Measurements from ENCODE around the gene TMEM95. TPM values are rescaled to one million over a fixed set of nuclear protein-coding genes. Genes with fewer than 3 reads are reported as not detected.
"Not testable (repeated sequence)": the region's sequence is repeated elsewhere in the genome, so short reads cannot be mapped to it uniquely, and the experiment has no call there.

Gene TMEM95
- total RNA-seq, 1 experiment from 2014 or later: not detected

GRCh38 chr17:7367918-7368598 is 13.1 kb downstream of the TMEM95 start:
- DNase-seq (ENCODE audit: low read depth, low spot score): no peak
- H3K9me3 ChIP-seq (ENCODE audit: control insufficient read depth in 1 of 2, insufficient read depth in 1 of 2, low read depth in 1 of 2, low read length in 2 of 2): no peaks in the 10 kb centered on the region
- ATAC-seq: no peak
- no peaks in the 10 kb centered on the region for H3K36me3 ChIP-seq (ENCODE audit: control insufficient read depth in 1 of 2, insufficient read depth in 2 of 2, low read length in 2 of 2)
- ChIA-PET POLR2A (interaction anchor here (1.2 kb wide), 1 partner anchor 36 kb away, joined by 3 read pairs; the partner anchor contains the start of gene TMEM256), CTCF (no interaction called here), RAD21 (ENCODE audit: low non-redundant PET in 1 of 2, low total read pairs in 2 of 2, uncharacterized antibody in 2 of 2, unreplicated experiment in 2 of 2) (no interaction called here)
- H3K4me3 ChIP-seq (replicated peaks in 1 of 2; ENCODE audit: low read depth in 1 of 2, low read length in 2 of 2): no peak overlapping the region
- BruUV-seq (replicated peaks): no TSS peak
- no peak overlapping the region for H3K4me2 ChIP-seq (ENCODE audit: low read length)
- H4K20me1 ChIP-seq (ENCODE audit: insufficient read depth): no peaks in the 10 kb centered on the region
- TF ChIP-seq POLR2A (IDR thresholded peaks at IDR 0.05; ENCODE audit: borderline replicate concordance, extremely low read depth, insufficient read depth, insufficient read length): no peak
- no peak for TF ChIP-seq SRF (IDR thresholded peaks at IDR 0.05; ENCODE audit: low read depth)
- TF ChIP-seq YY1 (IDR thresholded peaks at IDR 0.05; ENCODE audit: extremely low read depth, insufficient replicate concordance, low read depth, low read length): no peak
- no peak for TF ChIP-seq ATF3 (IDR thresholded peaks at IDR 0.05)
- TF ChIP-seq JUND (IDR thresholded peaks at IDR 0.05): no peak
- TF ChIP-seq EZH2 (IDR thresholded peaks at IDR 0.05): no peak
- TF ChIP-seq, protein P1, sequence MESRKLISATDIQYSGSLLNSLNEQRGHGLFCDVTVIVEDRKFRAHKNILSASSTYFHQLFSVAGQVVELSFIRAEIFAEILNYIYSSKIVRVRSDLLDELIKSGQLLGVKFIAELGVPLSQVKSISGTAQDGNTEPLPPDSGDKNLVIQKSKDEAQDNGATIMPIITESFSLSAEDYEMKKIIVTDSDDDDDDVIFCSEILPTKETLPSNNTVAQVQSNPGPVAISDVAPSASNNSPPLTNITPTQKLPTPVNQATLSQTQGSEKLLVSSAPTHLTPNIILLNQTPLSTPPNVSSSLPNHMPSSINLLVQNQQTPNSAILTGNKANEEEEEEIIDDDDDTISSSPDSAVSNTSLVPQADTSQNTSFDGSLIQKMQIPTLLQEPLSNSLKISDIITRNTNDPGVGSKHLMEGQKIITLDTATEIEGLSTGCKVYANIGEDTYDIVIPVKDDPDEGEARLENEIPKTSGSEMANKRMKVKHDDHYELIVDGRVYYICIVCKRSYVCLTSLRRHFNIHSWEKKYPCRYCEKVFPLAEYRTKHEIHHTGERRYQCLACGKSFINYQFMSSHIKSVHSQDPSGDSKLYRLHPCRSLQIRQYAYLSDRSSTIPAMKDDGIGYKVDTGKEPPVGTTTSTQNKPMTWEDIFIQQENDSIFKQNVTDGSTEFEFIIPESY (IDR thresholded peaks at IDR 0.05; ENCODE audit: extremely low read depth, insufficient replicate concordance, low read length): no peak
- no peak for TF ChIP-seq TCF7L2 (IDR thresholded peaks at IDR 0.05; ENCODE audit: borderline replicate concordance, extremely low read depth, insufficient read depth, insufficient read length)
- no peak for TF ChIP-seq MAX (IDR thresholded peaks at IDR 0.05)
- no peak for TF ChIP-seq ZNF274 (IDR thresholded peaks at IDR 0.05; ENCODE audit: low read depth, low read length)
- no peaks in the 10 kb centered on the region for H3K27me3 ChIP-seq (ENCODE audit: insufficient read depth, low read length)
- H2AFZ ChIP-seq (ENCODE audit: low read depth, low read length, poor library complexity, severe bottlenecking): no peak overlapping the region
- no peak overlapping the region for H3K9ac ChIP-seq (ENCODE audit: low read length)
- no peaks in the 10 kb centered on the region for H3K9me2 ChIP-seq (ENCODE audit: insufficient read depth)
- no peak overlapping the region for H3K27ac ChIP-seq (ENCODE audit: low read depth, low read length)
- intact Hi-C loops (cut with micrococcal nuclease): no loop called here
- H3K79me2 ChIP-seq (ENCODE audit: insufficient read depth, low read length): no peaks in the 10 kb centered on the region
- H3K4me1 ChIP-seq (ENCODE audit: control insufficient read depth in 1 of 2, insufficient read depth in 2 of 2, low read length in 2 of 2): peaks cover 7 to 9% of the 10 kb centered on the region in 2 experiments

DNA sequence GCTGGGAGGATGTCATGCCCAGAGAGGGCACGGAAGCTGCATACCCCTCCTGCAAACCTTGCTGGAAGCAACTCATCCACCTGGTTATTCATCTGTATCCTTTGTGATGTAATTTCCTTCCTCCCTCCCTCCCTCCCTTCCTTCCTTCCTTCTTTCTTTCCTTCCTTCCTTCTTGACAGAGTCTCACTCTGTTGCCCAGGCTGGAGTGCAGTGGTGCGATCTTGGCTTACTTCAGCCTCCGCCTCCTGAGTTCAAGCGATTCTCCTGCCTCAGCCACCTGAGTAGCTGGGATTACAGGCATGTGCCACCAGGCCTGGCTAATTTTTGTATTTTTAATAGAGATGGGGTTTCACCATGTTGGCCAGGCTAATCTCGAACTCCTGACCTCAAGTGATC is 13.6 kb downstream of the TMEM95 start:
- POLR2A ChIA-PET: interaction anchor here (1.2 kb wide), 1 partner anchor 35 kb away, joined by 3 read pairs; the partner anchor contains the start of gene TMEM256

More for the DNA sequence above, 13.6 kb downstream of the TMEM95 start:
- ATAC-seq; H3K4me3 ChIP-seq (replicated peaks in 1 of 2; ENCODE audit: low read depth in 1 of 2, low read length in 2 of 2); H3K9me2 ChIP-seq (ENCODE audit: insufficient read depth); DNase-seq (ENCODE audit: low read depth, low spot score); H3K4me2 ChIP-seq (ENCODE audit: low read length); BruUV-seq (replicated peaks); H4K20me1 ChIP-seq (ENCODE audit: insufficient read depth); H3K4me1 ChIP-seq (ENCODE audit: control insufficient read depth in 1 of 2, insufficient read depth in 2 of 2, low read length in 2 of 2); H3K9me3 ChIP-seq (ENCODE audit: control insufficient read depth in 1 of 2, insufficient read depth in 1 of 2, low read depth in 1 of 2, low read length in 2 of 2); H3K27ac ChIP-seq (ENCODE audit: low read depth, low read length); H3K79me2 ChIP-seq (ENCODE audit: insufficient read depth, low read length); H3K9ac ChIP-seq (ENCODE audit: low read length); RAD21 ChIA-PET (ENCODE audit: low non-redundant PET in 1 of 2, low total read pairs in 2 of 2, uncharacterized antibody in 2 of 2, unreplicated experiment in 2 of 2); H2AFZ ChIP-seq (ENCODE audit: low read depth, low read length, poor library complexity, severe bottlenecking); H3K36me3 ChIP-seq (ENCODE audit: control insufficient read depth in 1 of 2, insufficient read depth in 2 of 2, low read length in 2 of 2); H3K27me3 ChIP-seq (ENCODE audit: insufficient read depth, low read length); intact Hi-C loops (cut with micrococcal nuclease): not testable (repeated sequence)
- CTCF ChIA-PET: interaction anchor here (0.6 kb wide), 1 partner anchor 817 kb away, joined by 4 read pairs; no protein-coding TSS in a partner anchor
